ENCODE measurements around the gene ENTPD5.
"Not testable (repeated sequence)": the region's sequence is repeated elsewhere in the genome, so short reads cannot be mapped to it uniquely, and the experiment has no call there.

The ENTPD5 gene

GRCh38 chr14:73936548-73936947 lies 82.5 kb downstream of the ENTPD5 start:
- TF ChIP-seq CTCF (IDR thresholded peaks at IDR 0.05; ENCODE audit: low read depth, low read length), result no peak
- no peaks in the 10 kb centered on the region for H3K27me3 ChIP-seq (ENCODE audit: insufficient read depth, low read depth, severe bottlenecking)
- H3K9me3 ChIP-seq (ENCODE audit: severe bottlenecking), result no peaks in the 10 kb centered on the region
- no peak overlapping the region for H3K27ac ChIP-seq
- H3K36me3 ChIP-seq, result peaks cover 38% of the 10 kb centered on the region
- no peak for DNase-seq
- no peak overlapping the region for H3K4me3 ChIP-seq (ENCODE audit: low read depth, low read length)

- DNase-seq, result no peak
- no peak for TF ChIP-seq CTCF (IDR thresholded peaks at IDR 0.05; ENCODE audit: low read depth, low read length)
- H3K4me3 ChIP-seq (ENCODE audit: low read depth, low read length), result no peak overlapping the region
- no peak overlapping the region for H3K27ac ChIP-seq
- H3K36me3 ChIP-seq, result peaks cover 47% of the 10 kb centered on the region
- H3K27me3 ChIP-seq (ENCODE audit: insufficient read depth, low read depth, severe bottlenecking), result no peaks in the 10 kb centered on the region
- H3K9me3 ChIP-seq (ENCODE audit: severe bottlenecking), result no peaks in the 10 kb centered on the region
Observed at GRCh38 chr14:73935666-73936065, 83.4 kb downstream of the ENTPD5 start.

- Histone ChIP-seq H3K36me3 (peaks cover 92% of the 10 kb centered on the region), H3K27ac (no peak overlapping the region), H3K27me3 (ENCODE audit: insufficient read depth, low read depth, severe bottlenecking) (no peaks in the 10 kb centered on the region), H3K9me3 (ENCODE audit: severe bottlenecking) (no peaks in the 10 kb centered on the region), H3K4me3 (ENCODE audit: low read depth, low read length) (no peak overlapping the region)
- DNase-seq, result no peak
- no peak for TF ChIP-seq CTCF (IDR thresholded peaks at IDR 0.05; ENCODE audit: low read depth, low read length)
Observed at GRCh38 chr14:73924337-73924736, 94.8 kb downstream of the ENTPD5 start.

GRCh38 chr14:73919457-73919856 lies 99.6 kb downstream of the ENTPD5 start:
- not testable (repeated sequence) for H3K27me3 ChIP-seq (ENCODE audit: insufficient read depth, low read depth, severe bottlenecking); H3K4me3 ChIP-seq (ENCODE audit: low read depth, low read length); DNase-seq; H3K9me3 ChIP-seq (ENCODE audit: severe bottlenecking); H3K27ac ChIP-seq
- H3K36me3 ChIP-seq, result peaks cover 66% of the 10 kb centered on the region

- Histone ChIP-seq H3K36me3 (peaks cover 50% of the 10 kb centered on the region), H3K27me3 (ENCODE audit: insufficient read depth, low read depth, severe bottlenecking) (no peaks in the 10 kb centered on the region)
- TF ChIP-seq CTCF (IDR thresholded peaks at IDR 0.05; ENCODE audit: low read depth, low read length), result no peak
Observed at GRCh38 chr14:73916324-73916723, 102.8 kb downstream of the ENTPD5 start.

GRCh38 chr14:73913256-73913655 lies 105.8 kb downstream of the ENTPD5 start:
- TF ChIP-seq CTCF (IDR thresholded peaks at IDR 0.05; ENCODE audit: low read depth, low read length), result no peak
- DNase-seq, result no peak
- no peaks in the 10 kb centered on the region for H3K9me3 ChIP-seq (ENCODE audit: severe bottlenecking)
- H3K27me3 ChIP-seq (ENCODE audit: insufficient read depth, low read depth, severe bottlenecking), result no peaks in the 10 kb centered on the region
- H3K36me3 ChIP-seq, result peaks cover 58% of the 10 kb centered on the region
- H3K27ac ChIP-seq, result no peak overlapping the region
- H3K4me3 ChIP-seq (ENCODE audit: low read depth, low read length), result no peak overlapping the region

More at GRCh38 chr14:73916324-73916723, 102.8 kb downstream of the ENTPD5 start:
- no peak for DNase-seq
- H3K27ac ChIP-seq, result no peak overlapping the region
- no peaks in the 10 kb centered on the region for H3K9me3 ChIP-seq (ENCODE audit: severe bottlenecking)
- no peak overlapping the region for H3K4me3 ChIP-seq (ENCODE audit: low read depth, low read length)
